ENCODE results near the gene MAML2.

MAML2 gene

DNA sequence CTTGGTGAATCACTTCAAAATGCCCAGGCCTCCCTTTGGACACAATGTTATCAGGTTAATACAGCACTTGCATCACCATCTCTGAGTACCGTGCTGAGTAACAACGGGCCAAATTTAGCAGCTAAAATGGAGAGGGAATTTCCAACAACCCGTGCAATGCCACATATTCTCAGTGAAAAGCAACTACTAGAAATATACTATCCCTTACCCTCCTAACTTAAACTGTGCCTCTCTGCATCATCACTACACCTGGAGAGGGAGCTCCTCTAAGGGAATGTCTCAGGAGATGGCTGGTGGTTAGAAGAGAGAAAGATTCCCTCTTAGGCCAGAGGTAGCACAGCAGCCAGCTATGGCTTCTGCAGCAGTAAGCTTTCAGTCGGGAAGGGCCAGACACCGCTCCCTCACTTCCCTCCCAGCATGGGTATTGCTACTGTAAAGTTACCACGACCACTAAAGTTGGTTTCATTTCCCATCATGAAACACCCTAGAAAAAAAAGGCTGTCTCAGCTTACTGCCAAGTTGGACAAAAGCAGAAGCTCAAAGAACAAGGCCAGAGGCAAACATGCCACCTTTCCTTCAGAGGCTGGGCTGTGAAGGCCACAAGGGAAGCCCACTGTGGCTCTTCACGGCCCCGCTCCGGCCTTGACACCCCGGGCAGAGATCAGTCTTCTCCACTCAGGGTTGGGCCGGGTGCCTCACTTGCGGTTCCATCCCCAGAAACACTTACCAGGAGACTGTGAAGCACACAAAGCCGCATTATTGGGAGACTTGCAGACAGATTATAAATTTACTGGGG lies 3.9 kb downstream of the MAML2 start:
- no peak for DNase-seq

DNA sequence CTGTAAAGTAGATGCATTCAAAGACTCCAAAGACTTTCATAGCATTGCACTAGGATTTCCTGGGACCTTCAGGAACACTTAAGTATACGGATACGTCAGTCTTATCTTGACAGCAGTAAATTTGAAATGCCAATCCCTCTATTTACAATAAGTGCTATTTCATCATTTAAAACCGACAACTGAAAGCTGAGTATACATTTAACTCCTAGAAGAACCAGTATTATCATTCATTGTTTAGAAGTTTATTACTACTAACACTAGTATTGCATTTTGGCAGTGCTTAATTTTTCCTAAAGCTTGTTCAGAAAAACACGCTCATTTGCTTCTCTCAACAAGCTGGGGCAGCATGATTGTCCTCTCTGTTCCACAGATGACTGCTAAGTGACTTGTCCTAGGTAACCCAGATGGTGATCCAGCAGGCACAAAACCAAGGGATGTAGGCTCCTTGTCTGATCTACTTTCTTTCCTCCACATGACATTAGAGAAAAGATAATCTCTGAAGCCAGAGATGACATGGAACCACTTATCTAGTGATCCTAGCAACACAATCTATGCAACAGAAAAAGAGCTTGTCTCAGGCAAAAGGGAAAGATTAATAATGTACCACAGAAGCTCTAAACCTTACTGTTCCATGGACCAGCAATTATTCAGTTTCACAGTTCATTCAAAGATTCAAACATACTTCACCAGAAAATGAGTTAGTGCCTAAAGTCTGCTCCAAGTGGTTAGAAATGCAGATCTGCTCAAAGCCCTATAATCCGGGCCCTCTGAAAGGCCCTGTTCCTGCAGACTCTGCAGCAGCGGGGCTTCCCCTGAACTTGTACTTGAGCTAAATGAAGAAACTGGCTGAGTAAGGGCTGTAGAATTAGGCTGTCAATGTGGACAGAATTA lies 5.2 kb downstream of the MAML2 start:
- no peak for DNase-seq

DNA sequence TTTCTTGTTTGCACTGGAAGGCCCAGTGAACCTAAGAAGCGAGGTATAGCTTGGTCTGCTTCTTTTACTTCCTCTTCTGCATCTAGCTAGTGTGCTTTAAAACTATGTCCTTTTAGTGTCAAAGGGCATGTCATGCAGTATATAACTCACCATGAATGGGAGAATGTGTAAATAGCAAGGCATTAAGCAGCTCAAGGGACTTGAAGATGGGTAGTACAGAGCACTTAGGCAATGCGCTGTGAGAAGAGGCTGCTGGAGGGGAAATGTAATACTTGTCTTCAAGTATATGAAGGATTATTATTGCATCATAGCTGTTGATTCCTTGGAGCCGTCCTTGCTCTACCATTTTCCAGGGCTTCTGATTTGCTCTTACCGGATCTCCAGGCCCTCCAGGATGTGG lies 7.6 kb downstream of the MAML2 start:
- DNase-seq, result no peak

- DNase-seq, result no peak
Observed at GRCh38 chr11:96334219-96334618, 8.8 kb downstream of the MAML2 start.

DNA sequence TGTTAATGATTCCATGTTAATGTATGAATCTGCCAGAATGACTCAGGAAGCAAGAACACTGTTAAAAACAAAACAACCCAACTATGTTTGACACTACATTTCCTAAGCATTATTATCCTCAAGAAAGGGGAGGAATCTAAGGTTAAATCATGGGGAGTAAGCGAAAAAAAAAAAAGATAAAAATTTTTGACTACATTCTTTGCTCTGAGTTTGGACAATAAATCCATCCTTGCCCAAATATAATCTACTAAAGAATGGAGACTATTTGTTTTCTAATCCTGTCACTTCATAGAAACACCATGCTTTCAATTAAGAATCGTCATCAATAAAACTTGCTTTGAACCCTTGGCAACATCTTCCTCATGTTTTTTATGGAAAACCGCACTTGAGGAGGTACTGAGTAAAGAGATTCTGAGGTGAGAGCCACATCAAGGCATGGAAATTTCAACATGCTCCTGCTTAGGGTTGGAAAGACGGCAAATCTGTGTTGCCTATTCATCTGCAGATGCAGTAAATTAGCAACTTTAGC lies 9.7 kb downstream of the MAML2 start:
- DNase-seq, result no peak

DNA sequence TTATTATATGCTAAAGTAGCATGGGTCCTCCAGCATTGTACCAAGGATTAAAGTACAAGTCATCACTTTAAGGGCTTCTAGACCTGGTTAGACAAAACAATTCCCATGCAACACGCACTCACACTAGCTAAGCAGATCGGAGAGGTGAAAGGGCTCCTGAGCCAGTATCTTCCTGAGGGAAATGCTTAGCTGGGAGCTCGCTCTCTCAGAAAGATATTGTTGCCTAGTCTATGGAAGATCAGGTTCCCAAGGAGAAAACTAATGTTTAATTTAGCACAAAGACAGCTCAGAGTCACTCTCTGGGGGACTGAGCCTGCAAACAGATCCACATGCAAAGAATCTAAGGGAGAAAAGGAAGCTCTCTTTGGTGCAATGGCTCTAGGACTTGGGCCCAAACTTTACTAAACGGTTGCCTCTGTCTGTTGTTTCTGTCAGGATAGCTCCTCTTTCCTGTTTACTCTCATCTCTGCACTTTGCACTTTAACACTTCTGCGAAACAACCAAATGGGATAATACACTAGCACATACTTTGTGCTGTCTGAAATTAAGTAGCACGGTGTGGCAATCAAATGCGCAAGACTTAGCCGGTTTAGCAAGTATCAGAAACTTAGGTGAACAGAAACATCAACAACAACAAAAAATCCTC lies 10.7 kb downstream of the MAML2 start:
- no peak for DNase-seq

- no peak for DNase-seq
Observed at GRCh38 chr11:96331699-96332116, 11.3 kb downstream of the MAML2 start.

GRCh38 chr11:96330511-96330859 lies 12.5 kb downstream of the MAML2 start:
- DNase-seq, result no peak

- no peak for DNase-seq
Observed at GRCh38 chr11:96329855-96330510, 13.0 kb downstream of the MAML2 start.

GRCh38 chr11:96329419-96329818 lies 13.6 kb downstream of the MAML2 start:
- DNase-seq, result no peak

- DNase-seq, result no peak
Observed at GRCh38 chr11:96328395-96329010, 14.5 kb downstream of the MAML2 start.

GRCh38 chr11:96326959-96327358 lies 16.0 kb downstream of the MAML2 start:
- no peak for DNase-seq

GRCh38 chr11:96324912-96325311 lies 18.1 kb downstream of the MAML2 start:
- no peak for DNase-seq

- DNase-seq, result no peak
Observed at GRCh38 chr11:96323642-96323985, 19.4 kb downstream of the MAML2 start.

- DNase-seq, result no peak
Observed at GRCh38 chr11:96322775-96323641, 20.0 kb downstream of the MAML2 start.

DNA sequence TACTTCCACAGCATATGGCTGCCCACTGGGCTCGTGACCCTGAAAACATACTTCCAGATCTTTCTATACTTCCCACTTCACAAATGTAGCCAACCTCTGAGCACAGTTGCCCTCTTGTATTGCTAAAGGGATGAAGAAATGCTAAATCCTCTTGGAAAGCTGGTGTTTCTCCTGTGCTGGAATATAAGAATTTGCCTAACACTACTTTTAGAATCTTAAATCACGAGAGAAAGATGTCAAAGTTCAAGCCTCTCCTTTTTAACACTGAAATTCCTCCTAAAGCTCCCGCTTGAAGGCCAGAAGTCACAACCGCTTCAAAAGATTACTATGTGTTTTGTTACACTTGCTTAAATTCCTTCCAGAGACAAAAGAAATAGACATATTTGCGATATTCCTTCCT lies 21.9 kb downstream of the MAML2 start:
- DNase-seq, result no peak

- DNase-seq, result no peak
Observed at GRCh38 chr11:96319898-96320656, 22.9 kb downstream of the MAML2 start.

DNA sequence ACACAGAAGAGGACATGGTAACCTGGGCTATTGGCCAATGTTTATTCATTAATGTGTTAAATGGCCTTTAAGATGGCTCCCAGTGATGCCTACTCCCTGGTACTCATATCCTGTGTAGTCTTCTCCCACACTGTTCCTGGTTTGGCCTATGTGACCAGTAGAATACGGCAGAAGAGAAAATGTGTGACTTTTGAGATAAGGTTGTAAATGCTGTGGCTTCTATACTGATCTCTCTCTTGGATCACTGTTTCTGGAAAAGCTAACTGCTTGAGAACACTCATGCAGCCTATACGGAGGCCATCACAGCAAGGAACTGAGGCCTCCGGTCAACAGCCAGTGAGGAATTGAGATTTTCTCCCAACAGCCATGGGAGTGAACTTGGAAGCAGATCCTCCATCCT lies 24.1 kb downstream of the MAML2 start:
- no peak for DNase-seq

- no peak for DNase-seq
Observed at GRCh38 chr11:96318399-96318798, 24.6 kb downstream of the MAML2 start.

DNA sequence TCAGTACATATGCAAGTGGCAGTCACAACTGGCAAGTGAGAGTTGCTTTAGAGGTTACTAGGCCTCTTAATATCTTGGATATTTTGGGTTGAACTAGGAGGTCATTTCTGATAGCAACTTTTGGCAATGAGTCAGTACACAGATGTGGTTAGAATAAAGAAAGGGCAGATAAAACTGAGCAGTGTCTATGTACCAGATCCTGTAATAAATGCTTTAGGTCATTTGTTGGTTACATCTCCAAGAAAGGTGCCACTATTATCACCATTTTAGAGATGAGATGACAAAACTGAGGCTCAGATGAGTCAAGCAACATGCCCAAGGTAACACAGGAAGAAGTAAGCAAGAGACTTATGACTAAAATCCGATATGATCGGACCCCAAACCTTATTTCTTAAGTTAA lies 25.0 kb downstream of the MAML2 start:
- DNase-seq, result no peak

DNA sequence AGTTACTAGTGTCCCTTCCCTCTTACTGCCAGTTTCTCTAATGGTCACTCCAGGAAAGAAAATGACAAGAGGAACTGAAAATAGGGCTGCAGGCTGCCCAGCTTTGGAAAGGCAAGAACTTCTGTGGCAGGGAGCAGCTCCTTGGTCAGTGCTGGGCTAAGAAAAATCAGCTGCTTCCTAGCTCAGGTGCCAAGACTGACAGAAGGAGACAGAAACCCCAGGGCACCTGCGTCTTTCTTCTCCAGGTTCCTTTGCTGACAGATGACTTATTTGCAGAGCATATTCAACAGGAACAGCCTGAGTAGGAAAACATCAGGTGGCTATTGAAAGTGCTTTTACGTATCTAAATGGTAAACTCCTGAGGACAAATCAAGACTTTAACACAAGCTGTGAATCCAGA lies 25.4 kb downstream of the MAML2 start:
- DNase-seq, result no peak
